Measurements from ENCODE around the gene ADPGK. TPM values are rescaled to one million over a fixed set of nuclear protein-coding genes. Genes with fewer than 3 reads are reported as not detected.
"Not testable (repeated sequence)": the region's sequence is repeated elsewhere in the genome, so short reads cannot be mapped to it uniquely, and the experiment has no call there.

Gene ADPGK
- total RNA-seq, 4 donors from 2014 or later: 13.4 to 23.2 (median 17.2) TPM

- Histone ChIP-seq H3K27me3 (no peaks in the 10 kb centered on the region), H3K36me3 (peaks cover 0 to 45% of the 10 kb centered on the region in 2 donors), H3K27ac (no peak overlapping the region), H3K4me3 (no peak overlapping the region), H3K9me3 (no peaks in the 10 kb centered on the region), H3K4me1 (no peaks in the 10 kb centered on the region)
- no peak for TF ChIP-seq CTCF (IDR thresholded peaks at IDR 0.05 in 4 of 5, conservative IDR thresholded peaks at IDR 0.05 in 1 of 5)
- no peak for TF ChIP-seq POLR2A (IDR thresholded peaks at IDR 0.05)
- in situ Hi-C loops (cut with MboI; ENCODE audit: low sequenced_read_pairs in 4 of 4) (no loop called here), intact Hi-C loops (cut with DNase I; ENCODE audit: low total_unique reads) (no loop called here)
- DNase-seq (no peak), ATAC-seq (no peak)
Measured at GRCh38 chr15:72733941-72734738, 49.4 kb downstream of the ADPGK start.

GRCh38 chr15:72732516-72732915, 51.0 kb downstream of the ADPGK start:
- no peaks in the 10 kb centered on the region for H3K9me3 ChIP-seq
- no peaks in the 10 kb centered on the region for H3K4me1 ChIP-seq
- no peak overlapping the region for H3K4me3 ChIP-seq
- intact Hi-C loops (cut with DNase I; ENCODE audit: low total_unique reads): no loop called here
- in situ Hi-C loops (cut with MboI; ENCODE audit: low sequenced_read_pairs in 4 of 4): no loop called here
- peaks cover 0 to 42% of the 10 kb centered on the region in 2 donors for H3K36me3 ChIP-seq
- no peak overlapping the region for H3K27ac ChIP-seq
- no peak for TF ChIP-seq POLR2A (IDR thresholded peaks at IDR 0.05)
- TF ChIP-seq CTCF (IDR thresholded peaks at IDR 0.05 in 4 of 5, conservative IDR thresholded peaks at IDR 0.05 in 1 of 5): no peak
- no peak for DNase-seq
- H3K27me3 ChIP-seq: no peaks in the 10 kb centered on the region
- no peak for ATAC-seq

- intact Hi-C loops (cut with DNase I; ENCODE audit: low total_unique reads): no loop called here
- Histone ChIP-seq H3K4me1 (no peaks in the 10 kb centered on the region), H3K27me3 (no peaks in the 10 kb centered on the region), H3K4me3 (no peak overlapping the region), H3K36me3 (peaks cover 0 to 40% of the 10 kb centered on the region in 2 donors), H3K27ac (no peak overlapping the region), H3K9me3 (no peaks in the 10 kb centered on the region)
- ATAC-seq (no peak), DNase-seq (no peak)
- in situ Hi-C loops (cut with MboI; ENCODE audit: low sequenced_read_pairs in 4 of 4): no loop called here
- TF ChIP-seq POLR2A (IDR thresholded peaks at IDR 0.05) (no peak), CTCF (IDR thresholded peaks at IDR 0.05 in 4 of 5, conservative IDR thresholded peaks at IDR 0.05 in 1 of 5) (no peak)
Measured at GRCh38 chr15:72732086-72732485, 51.5 kb downstream of the ADPGK start.

GRCh38 chr15:72728821-72729220, 54.7 kb downstream of the ADPGK start:
- no peaks in the 10 kb centered on the region for H3K9me3 ChIP-seq
- TF ChIP-seq CTCF (IDR thresholded peaks at IDR 0.05 in 4 of 5, conservative IDR thresholded peaks at IDR 0.05 in 1 of 5) (no peak), POLR2A (IDR thresholded peaks at IDR 0.05) (no peak)
- ATAC-seq (no peak), DNase-seq (no peak)
- H3K4me3 ChIP-seq: no peak overlapping the region
- H3K27ac ChIP-seq: no peak overlapping the region
- no peaks in the 10 kb centered on the region for H3K4me1 ChIP-seq
- intact Hi-C loops (cut with DNase I; ENCODE audit: low total_unique reads) (no loop called here), in situ Hi-C loops (cut with MboI; ENCODE audit: low sequenced_read_pairs in 4 of 4) (no loop called here)
- H3K36me3 ChIP-seq: peaks cover 0 to 30% of the 10 kb centered on the region in 2 donors
- H3K27me3 ChIP-seq: no peaks in the 10 kb centered on the region

GRCh38 chr15:72728249-72728648, 55.3 kb downstream of the ADPGK start:
- intact Hi-C loops (cut with DNase I; ENCODE audit: low total_unique reads); H3K9me3 ChIP-seq; H3K4me3 ChIP-seq; H3K27me3 ChIP-seq; H3K27ac ChIP-seq; ATAC-seq; DNase-seq; in situ Hi-C loops (cut with MboI; ENCODE audit: low sequenced_read_pairs in 4 of 4); H3K4me1 ChIP-seq: not testable (repeated sequence)
- H3K36me3 ChIP-seq: peaks cover 0 to 30% of the 10 kb centered on the region in 2 donors
